Stimulated activated CD4-positive, alpha-beta T cell treated with anti-CD3 and anti-CD28 coated beads, TNF-alpha, amount 100 ng/mL, for 48 hours (primary cell): ENCODE measurements around the gene CETP.
A peak's percentile ranks its signal among the peaks of the same experiment; 100 is the strongest.
"Not testable (repeated sequence)": the region's sequence is repeated elsewhere in the genome, so short reads cannot be mapped to it uniquely, and the experiment has no call there.

Experiments
- DNase-seq, 3 donors: peaks; one replicate each; pipeline ENCODE4 v3.0.0-alpha.2; 2020; ENCODE audit warnings: low read depth in 3 of 3

Gene CETP

DNA sequence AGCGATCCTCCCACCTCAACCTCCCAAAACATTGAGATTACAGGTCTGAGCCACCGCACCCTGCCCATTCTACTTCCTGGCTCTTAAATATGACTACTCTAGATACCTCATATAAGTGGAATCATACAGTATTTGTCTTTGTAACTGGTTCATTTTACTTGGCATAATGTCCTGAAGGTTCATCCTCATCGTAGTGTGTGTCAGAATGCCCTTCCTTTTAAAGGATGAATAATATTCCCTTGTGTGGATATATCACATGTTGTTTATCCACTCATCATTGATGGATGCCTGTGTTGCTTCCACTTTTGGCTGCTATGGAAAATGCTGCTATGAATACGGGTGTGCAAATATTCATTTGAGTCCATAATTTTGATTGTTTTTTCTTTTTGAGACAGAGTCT lies 5.7 kb upstream of the CETP start:
- DNase-seq, result no peak

DNA sequence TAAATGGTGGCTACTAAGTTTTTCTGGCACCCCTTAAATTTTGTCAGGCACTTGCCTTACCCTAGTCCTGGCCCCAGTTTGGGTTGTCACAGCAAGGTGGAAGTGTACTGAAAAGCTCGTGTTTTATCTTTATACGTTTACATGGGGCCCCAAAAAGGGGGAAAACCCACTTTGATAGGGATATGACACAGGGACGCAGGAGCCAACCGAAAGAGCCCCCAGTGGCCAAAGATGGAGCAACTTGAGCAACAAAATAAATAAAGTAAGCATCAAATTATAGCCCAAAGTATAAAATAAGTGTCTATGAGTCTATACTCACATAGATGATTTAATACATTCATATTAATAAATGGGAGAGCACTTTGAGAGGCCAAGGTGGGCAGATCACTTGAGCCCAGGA lies 5.0 kb upstream of the CETP start:
- DNase-seq, result no peak

DNA sequence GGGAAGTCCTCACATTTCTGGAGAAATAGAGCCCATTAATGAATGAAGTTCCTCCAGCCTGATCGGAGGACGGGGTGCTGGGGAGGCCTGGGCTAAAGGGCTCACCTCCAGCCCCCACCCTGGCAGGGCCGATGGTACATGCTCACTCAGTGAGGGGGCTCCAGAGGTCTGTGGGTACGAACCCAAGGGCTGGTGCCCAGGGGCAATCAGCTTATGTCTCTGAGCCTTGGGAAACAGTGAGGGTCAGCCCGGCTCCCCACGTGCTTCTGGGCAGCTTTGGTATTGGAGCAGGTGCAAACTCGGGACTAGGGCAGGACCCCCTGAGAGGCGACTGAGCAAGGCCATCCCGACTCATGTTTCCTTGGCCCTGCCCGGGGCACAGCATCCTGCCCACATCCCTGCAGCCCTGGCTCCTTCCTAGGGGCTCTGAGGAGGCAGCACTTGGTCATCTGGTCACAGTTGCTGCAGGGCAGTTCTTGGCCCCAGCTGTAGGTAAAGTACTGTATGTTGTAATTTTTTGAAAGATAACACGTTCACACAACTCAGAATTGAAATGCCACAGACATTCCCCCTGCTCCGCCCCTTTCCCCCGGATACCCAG lies 969 bp upstream of the CETP start:
- no peak for DNase-seq

DNA sequence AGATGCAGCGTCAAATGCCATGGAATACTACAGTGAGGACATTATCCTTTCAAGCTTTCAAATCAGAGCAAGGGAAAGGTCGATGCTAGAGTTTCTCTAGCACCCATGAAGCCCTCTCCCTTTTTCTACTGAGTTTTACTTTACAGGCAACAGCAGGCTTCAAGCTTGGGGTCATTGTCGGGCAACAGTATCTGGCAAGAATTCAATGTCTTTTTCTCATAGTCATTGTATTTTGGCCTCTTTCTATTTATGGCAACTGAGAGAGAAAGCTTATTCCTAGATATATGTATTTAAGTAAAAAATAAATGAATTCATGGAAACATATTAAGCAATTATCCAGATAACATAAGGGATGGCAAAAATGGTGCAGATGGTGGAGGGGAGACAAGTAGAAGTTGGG lies 364 bp upstream of the CETP start:
- no peak for DNase-seq

DNA sequence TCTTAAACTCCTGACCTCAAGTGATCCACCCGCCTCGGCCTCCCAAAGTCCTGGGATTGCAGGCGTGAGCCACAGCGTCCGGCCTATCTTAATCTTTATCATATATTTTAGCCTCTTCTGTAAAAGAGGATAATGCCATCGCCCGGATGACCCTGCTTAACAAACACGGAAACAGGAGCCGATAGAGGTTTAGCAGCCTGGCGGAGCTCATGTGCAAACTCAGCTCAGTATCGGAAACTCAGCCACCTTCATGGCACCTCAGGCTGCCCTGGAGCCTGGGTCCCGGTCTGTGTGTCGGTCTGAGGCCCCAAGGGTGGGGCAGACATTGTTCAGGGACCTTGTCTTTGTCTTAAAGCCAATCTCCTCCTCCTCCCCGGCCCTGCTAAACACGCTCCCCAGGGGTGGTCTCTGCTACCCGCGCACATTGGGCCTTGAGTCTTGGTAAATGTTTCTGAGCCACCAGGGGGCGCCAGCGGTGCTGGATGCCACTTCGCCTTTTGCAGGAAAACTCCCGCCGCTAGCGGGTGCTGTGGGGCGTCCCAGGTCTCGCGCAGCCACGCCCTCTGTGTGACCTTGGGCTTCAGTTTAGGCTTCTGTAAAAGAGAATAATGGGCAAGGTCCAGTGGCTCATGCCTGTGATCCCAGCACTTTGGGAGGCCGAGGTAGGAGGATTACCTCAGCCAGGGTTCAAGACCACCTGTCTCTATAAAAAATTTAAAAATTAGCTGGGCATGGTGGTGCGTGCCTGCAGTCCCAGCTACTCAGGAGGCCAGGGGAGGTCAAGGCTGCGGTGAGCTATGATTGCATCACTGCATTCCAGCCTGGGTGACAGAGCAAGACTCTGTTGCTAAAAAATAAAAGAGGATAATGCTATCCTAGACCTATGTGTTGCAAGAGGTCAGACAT lies 2.7 kb downstream of the CETP start:
- peak; percentile 86 to 98 (median 97) for DNase-seq

DNA sequence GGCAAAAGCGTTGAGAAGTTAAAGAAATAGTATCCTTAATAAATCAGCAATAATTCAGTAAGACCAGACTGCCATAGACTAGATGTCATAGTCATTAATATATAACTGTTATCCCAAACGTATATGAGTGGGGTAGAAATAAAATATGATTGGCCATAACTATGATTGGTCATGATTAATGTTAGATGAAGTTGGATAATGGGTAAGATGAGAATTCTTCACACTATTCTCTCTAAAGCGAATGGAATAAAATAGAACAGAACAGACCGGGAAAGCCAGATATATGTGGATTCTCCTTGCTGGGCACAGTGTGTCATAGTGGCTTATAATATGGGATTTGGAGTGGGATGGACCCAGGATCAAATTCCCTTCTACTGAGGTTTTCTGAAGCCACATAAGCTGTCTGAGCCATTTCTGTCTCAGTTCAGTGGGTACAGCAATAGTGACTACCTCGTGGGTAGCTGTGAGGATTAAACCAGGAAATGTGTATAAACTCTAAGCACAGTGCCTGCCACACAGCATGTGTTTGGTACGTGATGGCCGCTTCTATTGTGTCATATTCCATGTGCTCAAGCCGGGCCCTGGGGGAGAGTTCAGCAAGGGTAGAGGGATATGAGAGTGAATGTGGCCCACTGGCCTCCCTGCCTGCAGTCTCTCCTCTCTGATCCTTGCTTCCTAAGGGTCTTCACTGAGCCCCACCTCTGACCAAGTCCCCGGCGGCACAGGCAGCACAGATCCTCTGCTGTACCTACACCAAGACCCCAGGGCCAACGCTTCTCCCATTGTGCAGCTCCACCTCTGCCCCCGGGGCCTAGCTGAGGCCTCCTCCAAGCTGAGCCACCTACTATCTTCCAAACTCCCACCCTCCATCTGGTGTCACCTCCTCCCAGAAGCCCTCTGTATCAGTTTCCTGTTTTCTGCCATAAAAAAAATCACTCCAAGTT lies 3.7 kb downstream of the CETP start:
- DNase-seq, result no peak

DNA sequence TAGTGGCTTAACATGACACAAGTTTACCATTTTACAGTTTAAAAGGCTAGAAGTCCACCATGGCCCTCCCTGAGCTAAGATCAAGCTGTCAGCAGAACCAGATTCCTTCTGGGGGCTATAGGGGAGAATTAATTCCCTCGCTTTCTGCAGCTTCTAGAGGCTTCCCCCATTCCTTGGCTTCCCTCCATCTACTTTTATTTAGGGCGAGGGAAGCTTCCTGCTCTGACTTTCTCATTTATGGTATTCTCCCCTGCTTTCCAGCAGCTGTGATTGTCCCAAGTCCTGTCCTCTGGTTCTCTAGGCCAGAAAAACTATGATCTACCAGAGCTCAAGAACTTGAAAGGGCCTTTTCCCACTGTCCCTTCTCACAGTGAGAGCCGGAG lies 4.3 kb downstream of the CETP start:
- DNase-seq, result no peak

DNA sequence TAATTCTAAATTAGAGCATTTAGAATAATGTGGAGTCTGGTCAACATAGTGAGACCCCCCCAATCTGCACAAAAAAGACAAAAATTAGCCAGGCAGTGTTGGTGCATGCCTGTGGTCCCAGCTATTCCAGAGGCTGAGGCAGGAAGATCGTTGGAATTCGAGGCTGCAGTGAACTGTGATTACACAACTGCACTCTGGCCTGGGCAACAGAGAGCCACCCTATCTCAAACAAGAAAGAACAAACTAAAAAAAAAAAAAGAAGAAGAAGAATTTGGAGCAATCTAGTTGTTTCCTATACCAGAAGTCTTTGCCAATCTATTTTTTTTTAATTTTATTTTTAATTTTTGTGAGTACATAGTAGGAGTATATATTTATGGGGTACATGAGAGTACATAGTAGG lies 6.0 kb downstream of the CETP start:
- DNase-seq, result no peak

DNA sequence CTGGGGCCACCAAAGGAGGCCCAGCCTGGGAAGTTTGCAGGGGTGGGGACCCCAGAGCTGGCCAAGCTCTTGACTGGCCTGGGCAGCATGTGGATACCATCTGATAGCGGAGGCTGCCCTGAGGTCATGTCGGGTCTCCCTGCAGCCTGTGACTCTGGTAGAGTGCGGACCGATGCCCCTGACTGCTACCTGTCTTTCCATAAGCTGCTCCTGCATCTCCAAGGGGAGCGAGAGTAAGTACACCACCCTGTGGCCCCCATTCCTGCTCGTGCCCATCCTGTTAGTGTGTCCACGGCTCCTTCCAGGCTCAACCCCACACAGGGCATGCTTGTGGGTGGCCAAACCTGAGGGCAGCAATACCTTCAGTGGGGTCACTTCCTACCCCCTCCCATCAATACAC lies 8.0 kb downstream of the CETP start:
- no peak for DNase-seq

DNA sequence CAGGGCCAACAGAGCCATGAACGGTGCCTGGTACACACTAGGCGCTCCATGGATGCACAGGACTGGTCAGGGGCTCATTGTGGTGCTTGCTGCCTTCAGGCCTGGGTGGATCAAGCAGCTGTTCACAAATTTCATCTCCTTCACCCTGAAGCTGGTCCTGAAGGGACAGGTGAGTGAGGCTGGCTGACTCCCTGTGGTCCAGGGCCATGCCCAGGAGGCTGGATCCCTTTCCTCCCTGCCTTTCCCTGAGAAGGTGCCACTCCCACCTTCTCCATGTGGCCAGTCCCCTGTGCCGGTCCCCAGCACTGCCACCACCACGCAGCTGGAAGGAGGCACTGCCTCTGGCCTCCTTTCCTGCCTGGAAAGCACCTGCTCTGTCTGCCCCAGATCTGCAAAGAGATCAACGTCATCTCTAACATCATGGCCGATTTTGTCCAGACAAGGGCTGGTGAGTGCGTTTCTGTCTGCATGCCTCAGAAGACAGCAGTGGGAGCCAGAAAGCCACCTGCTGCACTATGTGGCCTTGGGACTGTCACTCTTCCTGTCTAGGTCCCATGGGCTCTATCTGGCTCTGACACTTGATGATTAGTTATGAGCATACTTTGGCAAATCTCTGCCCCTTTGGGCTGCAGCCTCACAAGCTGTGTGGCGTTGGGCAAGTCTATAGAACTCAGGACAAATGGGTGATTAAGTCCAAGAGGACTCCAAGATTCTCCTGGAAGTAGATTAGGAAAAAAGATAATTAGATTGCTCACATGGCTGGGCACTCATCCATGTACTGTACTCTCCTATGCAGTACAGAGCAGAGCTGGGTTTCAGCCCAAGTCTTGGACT lies 9.4 kb downstream of the CETP start:
- no peak for DNase-seq

DNA sequence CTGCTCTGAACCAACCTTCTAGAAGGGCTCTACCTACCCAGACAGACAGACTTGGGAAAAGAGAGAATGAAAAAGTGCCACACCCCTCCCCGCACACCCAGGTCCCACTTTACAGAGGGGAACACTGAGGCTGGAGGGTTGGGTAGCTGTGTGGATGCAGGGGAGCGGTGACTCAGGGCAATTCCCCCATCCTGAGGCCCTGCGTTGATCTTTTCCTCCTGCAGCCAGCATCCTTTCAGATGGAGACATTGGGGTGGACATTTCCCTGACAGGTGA lies 10.0 kb downstream of the CETP start:
- DNase-seq, result no peak

DNA sequence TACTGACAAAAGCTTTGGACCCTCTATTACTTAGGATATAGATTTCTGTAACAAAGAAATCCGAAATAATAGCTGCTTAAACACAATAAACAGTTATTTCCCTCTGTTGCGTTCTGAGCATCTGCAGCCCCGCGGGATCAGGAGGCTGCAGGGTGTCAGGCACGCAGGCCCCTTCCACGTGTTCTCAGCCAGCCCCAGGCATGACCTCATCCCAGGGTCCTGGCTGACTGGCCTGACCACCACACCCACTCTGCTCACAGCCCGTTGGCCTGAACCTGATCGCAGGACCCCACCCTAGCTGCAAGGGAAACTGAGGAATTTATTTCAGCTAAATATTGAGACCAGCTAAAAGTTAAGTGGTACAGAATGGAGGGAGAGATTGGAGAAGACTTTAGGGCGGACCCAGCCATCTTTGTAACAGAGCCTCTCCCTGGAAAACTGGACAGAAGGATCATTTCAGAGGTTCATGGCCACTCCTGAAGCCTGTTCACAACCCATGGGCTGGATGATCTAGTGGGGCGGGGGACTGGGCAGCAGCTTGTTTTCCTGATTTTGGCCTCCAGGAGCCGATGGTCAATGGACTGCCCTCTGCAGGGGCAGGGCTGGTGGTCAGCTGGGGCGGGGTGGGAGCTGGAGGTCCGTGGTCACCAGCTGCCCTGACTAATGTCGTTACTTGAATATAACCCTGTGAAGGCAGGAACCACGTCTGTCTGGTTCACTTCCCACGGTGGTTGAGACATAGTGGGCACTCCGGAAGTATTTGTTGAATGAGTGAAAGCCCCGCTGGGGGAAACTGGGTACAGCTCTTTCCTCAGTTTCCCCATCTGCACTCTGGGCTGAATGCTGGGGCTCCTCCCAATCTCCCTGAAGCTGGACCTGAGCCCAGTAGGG lies 10.9 kb downstream of the CETP start:
- no peak for DNase-seq

DNA sequence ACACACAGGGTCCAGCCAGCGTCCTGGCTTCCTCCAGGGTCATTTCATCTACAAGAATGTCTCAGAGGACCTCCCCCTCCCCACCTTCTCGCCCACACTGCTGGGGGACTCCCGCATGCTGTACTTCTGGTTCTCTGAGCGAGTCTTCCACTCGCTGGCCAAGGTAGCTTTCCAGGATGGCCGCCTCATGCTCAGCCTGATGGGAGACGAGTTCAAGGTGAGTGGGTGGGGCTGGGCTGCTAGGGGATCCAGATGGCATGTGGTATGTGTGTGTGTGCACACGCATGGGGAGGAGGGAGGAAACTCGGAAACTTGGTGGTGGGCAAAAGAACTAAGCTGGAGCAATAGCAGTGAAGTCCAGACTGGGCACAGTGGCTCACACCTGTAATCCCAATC lies 11.5 kb downstream of the CETP start:
- DNase-seq, result no peak

DNA sequence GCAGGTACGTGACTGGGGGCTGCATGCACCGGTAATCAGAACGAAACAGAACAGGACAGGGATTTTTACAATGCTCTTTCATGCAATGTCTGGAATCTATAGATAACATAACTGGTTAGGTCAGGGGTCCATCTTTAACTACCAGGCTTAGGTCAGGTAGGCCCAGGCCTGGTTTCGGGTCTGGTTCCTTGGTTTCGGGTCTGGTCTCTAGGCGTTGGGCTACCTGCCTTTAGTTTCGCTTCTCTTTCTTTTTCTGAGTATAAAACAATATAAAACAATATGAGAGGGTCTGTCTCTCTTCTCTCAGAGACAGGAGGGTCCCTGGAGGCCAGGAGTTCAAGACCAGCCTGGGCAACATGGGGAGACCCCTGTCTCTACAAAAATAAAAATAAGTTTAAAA lies 12.1 kb downstream of the CETP start:
- not testable (repeated sequence) for DNase-seq

DNA sequence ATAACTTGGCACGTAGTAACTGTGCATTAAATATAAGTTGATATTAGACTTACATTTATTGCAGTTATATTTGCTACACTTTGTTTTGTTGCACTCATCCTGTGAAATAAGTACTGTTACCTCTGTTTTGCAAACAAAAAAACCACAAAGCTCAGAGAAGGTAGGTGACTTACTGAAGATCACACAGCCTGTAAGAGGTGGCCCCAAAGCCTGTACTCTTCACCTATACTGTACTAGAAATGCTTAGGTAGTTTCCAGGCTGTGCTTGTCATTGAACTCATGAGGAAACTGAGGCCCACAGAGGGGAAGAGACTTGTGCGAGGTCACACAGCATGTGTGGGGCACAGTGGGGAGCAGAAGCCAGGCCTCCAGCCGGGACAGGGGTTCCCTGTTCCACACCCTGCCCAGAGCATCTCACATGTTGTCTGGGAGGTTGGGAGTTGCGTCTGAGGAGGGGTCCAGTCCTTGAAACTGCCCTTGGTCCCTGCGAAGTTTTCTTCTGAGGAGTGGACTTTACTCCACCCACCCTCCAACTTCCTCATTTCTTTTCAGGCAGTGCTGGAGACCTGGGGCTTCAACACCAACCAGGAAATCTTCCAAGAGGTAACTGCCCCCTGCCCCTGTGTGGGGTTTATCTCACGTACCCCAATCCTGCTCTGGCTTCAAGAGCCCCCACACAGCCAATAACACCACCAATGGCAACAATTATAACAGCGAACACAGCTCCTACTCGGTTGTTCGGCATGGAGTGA lies 13.0 kb downstream of the CETP start:
- DNase-seq, result no peak

DNA sequence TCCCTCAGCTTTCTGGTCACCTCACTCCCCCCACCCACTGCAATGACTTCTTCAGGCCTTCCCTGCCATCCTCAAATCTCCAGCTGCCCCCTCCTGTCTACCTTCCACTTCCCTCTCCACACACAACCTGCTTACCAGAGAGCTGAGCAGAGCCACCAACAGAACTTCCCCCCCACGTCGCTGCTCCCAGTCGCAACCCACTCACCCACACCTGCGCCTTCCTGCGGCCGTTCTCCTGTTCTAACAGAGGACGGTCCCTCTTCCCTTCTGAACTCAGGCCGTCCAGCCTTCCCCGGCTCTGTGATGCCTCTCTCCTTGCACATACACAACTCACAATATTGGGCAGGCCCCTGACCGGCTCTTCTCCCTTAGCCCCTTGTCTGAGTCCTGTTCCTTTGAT lies 14.0 kb downstream of the CETP start:
- DNase-seq, result no peak

DNA sequence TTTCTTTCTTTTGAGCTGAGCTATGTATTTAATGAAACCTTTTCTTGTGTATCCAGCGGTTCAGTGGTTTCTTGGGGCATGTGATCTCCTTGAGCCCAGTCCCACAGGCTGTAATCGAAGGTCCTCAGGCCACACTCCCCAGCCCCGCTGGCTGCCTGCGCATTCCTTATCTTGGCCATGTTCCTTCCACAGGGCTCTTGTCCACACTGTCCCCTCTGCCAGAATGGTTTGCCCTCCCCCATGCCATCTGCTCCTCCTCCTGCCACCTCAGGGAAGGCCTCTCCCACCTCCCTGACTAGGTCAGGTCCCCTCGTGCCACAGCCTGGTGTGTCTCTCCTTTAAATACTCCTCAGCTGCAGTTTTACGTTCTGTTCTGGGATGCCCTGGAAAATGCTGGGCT lies 15.5 kb downstream of the CETP start:
- DNase-seq, result no peak

DNA sequence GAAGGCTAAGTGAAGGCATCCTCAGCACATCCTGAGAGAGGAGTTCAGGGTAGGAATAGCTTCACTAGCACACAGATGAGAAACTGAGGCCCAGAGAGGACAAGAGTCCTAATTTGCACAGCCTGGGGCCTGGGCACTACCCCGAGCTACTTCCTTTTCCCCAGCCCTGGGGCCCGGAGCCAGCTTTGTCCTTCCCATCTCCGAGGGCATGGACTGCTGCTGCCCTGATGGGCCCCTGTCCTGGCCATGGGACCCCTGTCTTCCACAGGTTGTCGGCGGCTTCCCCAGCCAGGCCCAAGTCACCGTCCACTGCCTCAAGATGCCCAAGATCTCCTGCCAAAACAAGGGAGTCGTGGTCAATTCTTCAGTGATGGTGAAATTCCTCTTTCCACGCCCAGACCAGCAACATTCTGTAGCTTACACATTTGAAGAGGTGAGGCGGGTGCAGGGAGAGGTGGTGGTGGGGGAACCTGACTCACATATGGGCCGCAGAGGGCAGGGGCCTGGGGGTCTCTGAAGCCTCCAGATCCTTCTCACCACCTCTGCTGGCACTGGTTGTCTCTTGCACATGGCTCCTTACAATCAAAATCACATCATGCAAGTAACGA lies 16.2 kb downstream of the CETP start:
- DNase-seq, result no peak

DNA sequence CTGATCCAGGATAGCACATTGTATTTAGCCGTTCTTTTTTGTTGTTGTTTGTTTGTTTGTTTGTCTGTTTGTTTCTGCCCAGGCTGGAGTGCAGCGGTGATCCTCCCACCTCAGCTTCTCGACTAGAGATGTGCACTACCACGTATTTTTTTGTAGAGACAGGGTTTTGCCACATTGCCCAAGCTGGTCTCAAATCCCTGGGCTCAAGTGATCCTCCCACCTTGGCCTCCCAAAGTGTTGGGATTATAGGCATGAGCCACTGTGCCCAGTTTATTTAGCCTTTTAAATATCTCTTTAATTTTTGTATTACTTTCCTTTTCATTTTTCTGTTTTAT lies 18.4 kb downstream of the CETP start:
- no peak for DNase-seq
